NCI-H2171 (cell line): ENCODE data around the gene KIZ.

Experiments
- DNase-seq: peaks from one replicate; lab custom pipeline; 2025; lab: John Stamatoyannopoulos, UW

Gene KIZ

GRCh38 chr20:21104921-21105320, 21.0 kb upstream of the KIZ start:
- no peak for DNase-seq

- DNase-seq, result no peak
Observed at GRCh38 chr20:21105429-21106170, 20.3 kb upstream of the KIZ start.

GRCh38 chr20:21106171-21107017, 19.5 kb upstream of the KIZ start, which contains the start of gene LINC00237:
TSS of gene LINC00237 (minus strand) at chr20:21106358.
- no peak for DNase-seq

- DNase-seq, result no peak
Observed at GRCh38 chr20:21109144-21109543, 16.7 kb upstream of the KIZ start.

DNA sequence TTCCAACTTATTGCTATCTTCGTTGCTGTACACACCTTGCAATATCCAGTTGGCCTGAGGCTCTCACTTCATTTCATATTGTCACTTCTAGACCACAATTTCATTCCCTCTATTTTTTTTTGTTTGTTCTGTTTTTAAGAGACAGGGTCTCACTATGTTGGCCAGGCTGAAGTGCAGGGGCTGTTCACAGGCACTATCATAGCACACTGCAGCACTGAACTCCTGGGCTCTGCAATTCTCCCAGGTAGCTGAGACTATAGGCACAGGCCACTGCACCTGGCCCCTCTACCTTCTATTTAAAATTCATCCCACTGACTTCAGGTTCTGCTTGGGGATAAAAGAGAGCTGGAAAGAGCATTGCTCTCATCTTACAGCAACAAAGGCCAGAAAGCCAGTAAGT, 15.1 kb upstream of the KIZ start:
- DNase-seq, result no peak

- DNase-seq, result no peak
Observed at GRCh38 chr20:21111416-21111815, 14.5 kb upstream of the KIZ start.

GRCh38 chr20:21113697-21114096, 12.2 kb upstream of the KIZ start:
- DNase-seq, result no peak

GRCh38 chr20:21114584-21114983, 11.3 kb upstream of the KIZ start:
- no peak for DNase-seq

DNA sequence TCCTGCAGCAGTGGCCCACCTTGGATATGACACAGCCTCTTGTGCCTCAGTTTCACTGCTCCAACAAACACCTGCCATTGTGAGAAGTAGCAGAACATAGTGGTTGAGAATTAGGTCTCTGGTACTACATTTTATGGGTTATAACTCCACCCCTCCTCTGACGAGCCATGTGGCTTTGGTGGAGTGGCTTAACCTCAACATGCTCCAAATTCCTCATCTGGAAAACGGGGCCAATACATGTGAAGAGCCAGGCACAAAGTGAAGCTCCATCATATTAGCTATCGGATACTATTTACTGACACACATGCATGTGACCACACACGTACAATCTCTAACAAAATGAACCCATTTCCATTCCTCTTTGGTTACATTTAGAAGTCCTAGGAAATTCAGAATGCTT, 8.4 kb upstream of the KIZ start:
- no peak for DNase-seq

- DNase-seq, result no peak
Observed at GRCh38 chr20:21118138-21118537, 7.7 kb upstream of the KIZ start.

DNA sequence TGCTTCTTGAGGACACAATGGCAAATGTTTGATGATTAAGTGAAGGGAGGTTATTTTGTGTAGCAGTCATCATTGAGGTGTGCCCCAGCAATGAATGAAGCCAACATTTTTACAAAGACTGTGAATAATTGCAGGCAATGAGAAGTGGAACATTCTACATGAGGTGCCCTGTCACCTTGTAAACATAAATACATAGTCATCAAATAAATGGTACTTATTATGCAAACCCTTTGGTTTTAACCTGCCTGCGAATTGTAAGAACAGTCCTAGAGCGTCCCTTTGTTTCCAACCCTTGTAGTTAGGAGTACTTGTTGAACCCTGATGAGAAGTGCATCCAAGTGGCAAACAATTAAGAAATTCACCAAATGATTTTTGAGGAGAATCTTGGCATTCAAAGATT, 7.1 kb upstream of the KIZ start:
- DNase-seq, result no peak

GRCh38 chr20:21124190-21124589, 1.7 kb upstream of the KIZ start:
- DNase-seq, result no peak

DNA sequence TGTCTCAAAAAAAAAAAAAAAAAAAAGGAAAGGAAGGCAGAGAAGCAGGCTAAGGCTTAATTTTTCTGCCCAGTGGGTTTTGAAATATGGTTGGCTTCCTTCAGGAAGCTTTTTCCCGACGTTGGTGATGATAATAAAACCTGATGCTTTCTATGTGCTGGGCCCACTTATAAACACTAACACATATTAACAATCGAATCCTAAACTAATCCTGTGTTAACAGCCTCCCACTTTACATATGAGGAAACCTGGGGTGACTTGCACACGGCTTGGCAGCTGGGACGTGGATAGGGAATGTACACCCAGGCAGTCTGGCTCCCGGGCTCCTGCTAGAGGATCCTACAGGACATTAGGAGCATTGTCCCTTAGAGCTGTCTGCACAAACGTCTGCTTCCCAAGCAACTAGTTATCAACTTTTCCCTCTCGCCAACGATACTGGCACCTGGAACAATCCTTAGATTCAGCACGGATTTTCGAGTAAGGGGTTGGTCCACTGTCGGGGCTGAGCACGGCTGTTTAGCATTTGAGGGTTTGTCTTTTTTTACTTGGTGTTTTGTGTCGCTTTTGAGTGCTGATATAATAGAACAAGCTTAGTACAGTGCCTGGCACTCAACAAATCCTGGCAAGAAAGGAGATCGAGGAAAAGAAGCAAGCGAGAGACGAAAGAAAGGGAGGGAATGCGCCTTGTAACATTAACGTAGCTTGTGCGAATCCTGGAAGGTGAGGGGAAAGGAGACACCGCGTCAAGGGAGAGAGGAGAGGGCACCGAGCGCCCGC, 622 bp upstream of the KIZ start:
- DNase-seq, result peak; percentile 62

GRCh38 chr20:21126581-21126870, 644 bp downstream of the KIZ start:
- DNase-seq, result no peak

DNA sequence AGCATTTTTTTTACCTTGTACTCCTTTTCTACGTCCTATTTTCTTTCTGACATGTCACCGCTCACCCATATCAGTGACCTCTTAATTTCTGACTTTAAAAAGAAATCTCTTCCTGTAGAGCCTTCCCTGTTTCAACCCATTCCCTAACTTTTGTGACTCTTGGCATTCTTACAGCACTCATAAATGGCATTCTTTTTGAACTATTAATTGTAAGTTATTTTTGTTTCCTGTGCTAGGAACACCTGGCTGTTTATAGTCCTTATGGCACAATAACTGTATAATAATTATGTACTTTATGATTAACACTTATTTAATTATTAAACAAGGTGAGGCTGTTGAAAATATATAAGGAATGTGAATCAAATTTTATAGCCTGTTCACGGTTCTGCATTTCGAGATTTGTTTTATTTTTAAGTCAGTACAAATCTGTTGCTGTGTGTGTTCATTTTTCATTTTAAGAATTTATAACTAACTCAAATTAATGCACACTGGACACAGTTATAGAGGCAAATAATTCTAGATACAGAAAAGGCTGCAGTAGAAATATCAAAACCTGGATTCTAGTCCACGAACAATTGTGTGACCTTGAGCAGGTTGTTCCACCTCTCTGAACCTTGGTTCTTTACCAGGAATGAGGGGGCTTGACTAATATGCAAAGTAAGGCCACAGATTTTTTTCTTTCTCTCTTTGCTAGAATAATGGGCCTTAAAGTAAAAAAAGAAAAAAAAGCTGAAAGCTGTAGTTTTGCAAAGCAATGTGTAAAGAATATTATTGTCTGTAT, 1.5 kb downstream of the KIZ start:
- DNase-seq, result no peak

- no peak for DNase-seq
Observed at GRCh38 chr20:21129861-21130260, 4.0 kb downstream of the KIZ start.

- no peak for DNase-seq
Observed at GRCh38 chr20:21133404-21133803, 7.5 kb downstream of the KIZ start.

- DNase-seq, result no peak
Observed at GRCh38 chr20:21133917-21134622, 8.2 kb downstream of the KIZ start.

- no peak for DNase-seq
Observed at GRCh38 chr20:21134883-21135493, 9.1 kb downstream of the KIZ start.

DNA sequence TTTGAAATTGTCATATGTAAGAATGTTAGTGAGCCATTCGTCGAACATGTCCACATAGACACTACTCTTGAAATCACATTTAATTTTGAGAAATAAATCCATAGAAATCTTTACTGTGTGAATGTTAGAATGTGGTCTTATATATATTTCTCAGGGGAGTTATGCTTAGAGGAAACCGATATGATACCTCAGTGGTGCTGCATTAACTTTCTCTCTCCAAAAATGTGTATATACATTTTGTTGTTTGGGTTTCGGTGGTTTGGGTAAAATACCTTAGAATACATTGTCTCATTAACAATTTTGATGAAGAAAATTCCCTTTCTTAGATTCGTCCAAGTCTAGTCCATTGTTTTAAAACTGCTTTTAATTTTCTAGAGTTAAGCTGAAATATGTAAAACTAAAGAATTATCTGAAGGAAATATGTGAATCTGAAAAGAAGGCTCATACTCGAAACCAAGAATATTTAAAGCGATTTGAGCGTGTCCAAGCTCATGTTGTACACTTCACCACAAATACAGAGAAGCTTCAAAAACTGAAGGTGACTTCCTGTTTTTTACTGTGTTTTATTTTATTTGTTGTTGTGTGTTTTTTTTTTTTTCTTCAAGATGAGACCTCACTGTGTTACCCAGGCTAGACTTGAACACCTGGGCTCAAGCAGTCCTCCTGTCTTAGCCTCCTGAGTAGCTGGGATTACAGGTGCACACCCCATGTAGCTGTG, 10.3 kb downstream of the KIZ start:
- DNase-seq, result no peak
